Liver (tissue), 3 donors: ENCODE measurements around the gene MYOM3.

Source experiments
- GABPA ChIP-seq, 2 donors: IDR thresholded peaks in 1 of 2; conservative IDR thresholded peaks in 1 of 2; 2 replicates each; pipeline ENCODE4 v1.6.1; 2016; ENCODE audit warnings: antibody characterized with exemption in 2 of 2, mild to moderate bottlenecking in 1 of 2, moderate library complexity in 1 of 2
- HNF4G ChIP-seq: IDR thresholded peaks from 2 replicates; pipeline ENCODE4 v1.6.1; 2016; ENCODE audit warnings: antibody characterized with exemption
- JUND ChIP-seq, 2 donors: IDR thresholded peaks; 2 replicates each; pipeline ENCODE4 v1.6.1; 2016; ENCODE audit warnings: antibody characterized with exemption in 2 of 2
- RAD21 ChIP-seq, 2 donors: IDR thresholded peaks; 2 replicates each; pipeline ENCODE4 v1.6.1; 2016; ENCODE audit warnings: antibody characterized with exemption in 2 of 2, mild to moderate bottlenecking in 2 of 2
- SP1 ChIP-seq: IDR thresholded peaks from 2 replicates; pipeline ENCODE4 v1.6.1; 2018; ENCODE audit warnings: antibody characterized with exemption, mild to moderate bottlenecking
- TF ChIP-seq, protein P1 (sequence below): IDR thresholded peaks from 2 replicates; pipeline ENCODE4 v1.6.1; 2016; ENCODE audit warnings: antibody characterized with exemption, mild to moderate bottlenecking
- TF ChIP-seq, protein P2 (sequence below): fragments of 150-350 bp; IDR thresholded peaks from 2 replicates; pipeline ENCODE4 v1.5.1; 2017; ENCODE audit warnings: improper control_type of control experiment, low read depth, low read length; ENCODE audit not compliant: missing input control
- TF ChIP-seq, protein P3 (sequence below): IDR thresholded peaks from 2 replicates; pipeline ENCODE4 v1.6.1; 2016; ENCODE audit warnings: antibody characterized with exemption
- TF ChIP-seq, protein P4 (sequence below): IDR thresholded peaks from 2 replicates; pipeline ENCODE4 v1.6.1; 2016; ENCODE audit warnings: antibody characterized with exemption
- donor health status: healthy.
- donor health status: healthy.

DNA sequence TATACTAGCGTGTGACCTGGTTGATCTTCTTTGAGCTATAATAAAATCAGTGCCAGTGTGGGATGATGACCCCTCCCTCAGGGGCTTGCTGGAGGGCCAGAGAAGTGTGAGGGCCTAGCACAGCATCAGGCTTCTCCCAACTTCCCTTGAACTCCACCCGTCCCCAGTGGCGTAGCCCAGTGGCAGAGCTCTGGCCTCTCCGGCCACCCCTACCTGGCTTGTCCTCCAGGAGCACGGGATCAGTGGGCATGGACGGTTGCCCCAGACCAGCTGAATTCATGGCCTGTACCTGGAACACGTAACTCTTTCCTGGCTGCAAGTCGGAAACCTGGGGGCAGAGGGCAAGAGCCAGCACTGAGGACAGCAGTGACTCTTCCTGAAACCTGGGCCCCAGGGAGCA lies 36.0 kb downstream of the MYOM3 start:
- TF ChIP-seq, protein P1, sequence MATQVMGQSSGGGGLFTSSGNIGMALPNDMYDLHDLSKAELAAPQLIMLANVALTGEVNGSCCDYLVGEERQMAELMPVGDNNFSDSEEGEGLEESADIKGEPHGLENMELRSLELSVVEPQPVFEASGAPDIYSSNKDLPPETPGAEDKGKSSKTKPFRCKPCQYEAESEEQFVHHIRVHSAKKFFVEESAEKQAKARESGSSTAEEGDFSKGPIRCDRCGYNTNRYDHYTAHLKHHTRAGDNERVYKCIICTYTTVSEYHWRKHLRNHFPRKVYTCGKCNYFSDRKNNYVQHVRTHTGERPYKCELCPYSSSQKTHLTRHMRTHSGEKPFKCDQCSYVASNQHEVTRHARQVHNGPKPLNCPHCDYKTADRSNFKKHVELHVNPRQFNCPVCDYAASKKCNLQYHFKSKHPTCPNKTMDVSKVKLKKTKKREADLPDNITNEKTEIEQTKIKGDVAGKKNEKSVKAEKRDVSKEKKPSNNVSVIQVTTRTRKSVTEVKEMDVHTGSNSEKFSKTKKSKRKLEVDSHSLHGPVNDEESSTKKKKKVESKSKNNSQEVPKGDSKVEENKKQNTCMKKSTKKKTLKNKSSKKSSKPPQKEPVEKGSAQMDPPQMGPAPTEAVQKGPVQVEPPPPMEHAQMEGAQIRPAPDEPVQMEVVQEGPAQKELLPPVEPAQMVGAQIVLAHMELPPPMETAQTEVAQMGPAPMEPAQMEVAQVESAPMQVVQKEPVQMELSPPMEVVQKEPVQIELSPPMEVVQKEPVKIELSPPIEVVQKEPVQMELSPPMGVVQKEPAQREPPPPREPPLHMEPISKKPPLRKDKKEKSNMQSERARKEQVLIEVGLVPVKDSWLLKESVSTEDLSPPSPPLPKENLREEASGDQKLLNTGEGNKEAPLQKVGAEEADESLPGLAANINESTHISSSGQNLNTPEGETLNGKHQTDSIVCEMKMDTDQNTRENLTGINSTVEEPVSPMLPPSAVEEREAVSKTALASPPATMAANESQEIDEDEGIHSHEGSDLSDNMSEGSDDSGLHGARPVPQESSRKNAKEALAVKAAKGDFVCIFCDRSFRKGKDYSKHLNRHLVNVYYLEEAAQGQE: no peak
- TF ChIP-seq, protein P2, sequence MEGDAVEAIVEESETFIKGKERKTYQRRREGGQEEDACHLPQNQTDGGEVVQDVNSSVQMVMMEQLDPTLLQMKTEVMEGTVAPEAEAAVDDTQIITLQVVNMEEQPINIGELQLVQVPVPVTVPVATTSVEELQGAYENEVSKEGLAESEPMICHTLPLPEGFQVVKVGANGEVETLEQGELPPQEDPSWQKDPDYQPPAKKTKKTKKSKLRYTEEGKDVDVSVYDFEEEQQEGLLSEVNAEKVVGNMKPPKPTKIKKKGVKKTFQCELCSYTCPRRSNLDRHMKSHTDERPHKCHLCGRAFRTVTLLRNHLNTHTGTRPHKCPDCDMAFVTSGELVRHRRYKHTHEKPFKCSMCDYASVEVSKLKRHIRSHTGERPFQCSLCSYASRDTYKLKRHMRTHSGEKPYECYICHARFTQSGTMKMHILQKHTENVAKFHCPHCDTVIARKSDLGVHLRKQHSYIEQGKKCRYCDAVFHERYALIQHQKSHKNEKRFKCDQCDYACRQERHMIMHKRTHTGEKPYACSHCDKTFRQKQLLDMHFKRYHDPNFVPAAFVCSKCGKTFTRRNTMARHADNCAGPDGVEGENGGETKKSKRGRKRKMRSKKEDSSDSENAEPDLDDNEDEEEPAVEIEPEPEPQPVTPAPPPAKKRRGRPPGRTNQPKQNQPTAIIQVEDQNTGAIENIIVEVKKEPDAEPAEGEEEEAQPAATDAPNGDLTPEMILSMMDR: no peak
- TF ChIP-seq RAD21 (IDR thresholded peaks at IDR 0.05) (no peak), SP1 (no peak), HNF4G (no peak), JUND (IDR thresholded peaks at IDR 0.05) (no peak), GABPA (IDR thresholded peaks at IDR 0.05 in 1 of 2, conservative IDR thresholded peaks at IDR 0.05 in 1 of 2) (no peak)
- TF ChIP-seq, protein P3, sequence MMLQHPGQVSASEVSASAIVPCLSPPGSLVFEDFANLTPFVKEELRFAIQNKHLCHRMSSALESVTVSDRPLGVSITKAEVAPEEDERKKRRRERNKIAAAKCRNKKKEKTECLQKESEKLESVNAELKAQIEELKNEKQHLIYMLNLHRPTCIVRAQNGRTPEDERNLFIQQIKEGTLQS: no peak
- TF ChIP-seq, protein P4, sequence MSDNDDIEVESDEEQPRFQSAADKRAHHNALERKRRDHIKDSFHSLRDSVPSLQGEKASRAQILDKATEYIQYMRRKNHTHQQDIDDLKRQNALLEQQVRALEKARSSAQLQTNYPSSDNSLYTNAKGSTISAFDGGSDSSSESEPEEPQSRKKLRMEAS: no peak
